ENCODE measurements around the gene TIMM17A.

TIMM17A gene

GRCh38 chr1:201955009-201955728 is at the start of gene TIMM17A:
TIMM17A (plus strand) TSS chr1:201955503; CDS start chr1:201955527, 24 bp downstream.
- TF ChIP-seq CTCF (IDR thresholded peaks at IDR 0.05), result no peak

GRCh38 chr1:201906336-201906735 is 49.0 kb upstream of the TIMM17A start:
- TF ChIP-seq CTCF (IDR thresholded peaks at IDR 0.05), result no peak

- no peak for TF ChIP-seq CTCF (IDR thresholded peaks at IDR 0.05)
These were observed 47.7 kb upstream of the TIMM17A start for GRCh38 chr1:201907621-201908020.

GRCh38 chr1:201911826-201912571 is 43.3 kb upstream of the TIMM17A start:
- no peak for TF ChIP-seq CTCF (IDR thresholded peaks at IDR 0.05)

- no peak for TF ChIP-seq CTCF (IDR thresholded peaks at IDR 0.05)
These were observed 42.5 kb upstream of the TIMM17A start for GRCh38 chr1:201912832-201913231.

GRCh38 chr1:201914456-201915235 is 40.7 kb upstream of the TIMM17A start:
- no peak for TF ChIP-seq CTCF (IDR thresholded peaks at IDR 0.05)

GRCh38 chr1:201916649-201917249 is 38.6 kb upstream of the TIMM17A start:
- no peak for TF ChIP-seq CTCF (IDR thresholded peaks at IDR 0.05)
